NB4 (cell line): ENCODE data around the gene CDH23.
"Not testable (repeated sequence)": the region's sequence is repeated elsewhere in the genome, so short reads cannot be mapped to it uniquely, and the experiment has no call there.

Source experiments
- DNase-seq: peaks from one replicate; pipeline ENCODE4 v3.0.0; 2010; ENCODE audit warnings: low read depth
- H3K4me3 ChIP-seq: one replicate; pipeline ENCODE4 v1.5.1; 2011; ENCODE audit warnings: mild to moderate bottlenecking, low read depth, low read length, moderate library complexity
- CTCF ChIP-seq: IDR thresholded peaks from one replicate; pipeline ENCODE4 v1.5.1; 2012; ENCODE audit warnings: low read depth, low read length
- MAX ChIP-seq: IDR thresholded peaks from 2 replicates; pipeline ENCODE4 v1.6.1; 2011; ENCODE audit warnings: low read depth, low read length
- MYC ChIP-seq: IDR thresholded peaks from 2 replicates; pipeline ENCODE4 v1.6.1; 2011; ENCODE audit warnings: low read depth, low read length
- POLR2A ChIP-seq: IDR thresholded peaks from 2 replicates; pipeline ENCODE4 v1.6.1; 2011; ENCODE audit warnings: mild to moderate bottlenecking; ENCODE audit not compliant: insufficient read length; ENCODE audit errors: extremely low read depth

Gene CDH23

GRCh38 chr10:71596759-71597158 lies 200.0 kb downstream of the CDH23 start:
- TF ChIP-seq POLR2A (no peak), MYC (no peak), CTCF (no peak), MAX (no peak)
- DNase-seq = no peak
- H3K4me3 ChIP-seq = no peak overlapping the region

GRCh38 chr10:71597821-71598498 lies 201.2 kb downstream of the CDH23 start:
- TF ChIP-seq MAX (peak; percentile 48; the same call in 1 of the 2 replicates), POLR2A (no peak), CTCF (peak; percentile 36), MYC (peak; percentile 57; the same call in 1 of the 2 replicates)
- H3K4me3 ChIP-seq = no peak overlapping the region
- DNase-seq = peak; percentile 83

GRCh38 chr10:71598621-71599055 lies 201.9 kb downstream of the CDH23 start:
- DNase-seq = no peak
- no peak overlapping the region for H3K4me3 ChIP-seq
- TF ChIP-seq CTCF (no peak), POLR2A (no peak), MAX (no peak), MYC (no peak)

GRCh38 chr10:71599518-71599917 lies 202.8 kb downstream of the CDH23 start:
- DNase-seq = no peak
- no peak overlapping the region for H3K4me3 ChIP-seq
- TF ChIP-seq CTCF = no peak
- no peak for TF ChIP-seq MAX
- no peak for TF ChIP-seq POLR2A
- no peak for TF ChIP-seq MYC

- not testable (repeated sequence) for DNase-seq, H3K4me3 ChIP-seq
These were observed 203.5 kb downstream of the CDH23 start for GRCh38 chr10:71600242-71600641.

GRCh38 chr10:71600849-71601248 lies 204.1 kb downstream of the CDH23 start:
- no peak overlapping the region for H3K4me3 ChIP-seq
- DNase-seq = no peak
- no peak for TF ChIP-seq CTCF
- no peak for TF ChIP-seq MYC
- TF ChIP-seq MAX = no peak
- no peak for TF ChIP-seq POLR2A
